ENCODE measurements around the gene PPP6R3. TPM values are rescaled to one million over a fixed set of nuclear protein-coding genes. Genes with fewer than 3 reads are reported as not detected.
"Not testable (repeated sequence)": the region's sequence is repeated elsewhere in the genome, so short reads cannot be mapped to it uniquely, and the experiment has no call there.

PPP6R3 gene
- polyA plus RNA-seq, 1 of the 3 experiments (the other 2 are of a cell fraction), result 28.1 TPM

- H3K4me2 ChIP-seq; H3K9me3 ChIP-seq; H3K36me3 ChIP-seq (replicated peaks in 1 of 2; ENCODE audit: control insufficient read depth in 1 of 2, insufficient read depth in 2 of 2, low read length in 1 of 2); DNase-seq; H3F3A ChIP-seq (replicated peaks; ENCODE audit: insufficient read depth); H3K4me1 ChIP-seq (ENCODE audit: control insufficient read depth in 1 of 2, insufficient read depth in 2 of 2, low read depth in 1 of 2, low read length in 1 of 2); H3K27me3 ChIP-seq (ENCODE audit: insufficient read depth); H3K79me2 ChIP-seq (ENCODE audit: insufficient read depth); H3K9ac ChIP-seq; H3K27ac ChIP-seq (ENCODE audit: low read depth in 2 of 2, low read length in 1 of 2); H3K9me2 ChIP-seq; H4K20me1 ChIP-seq (ENCODE audit: insufficient read depth); CTCF ChIA-PET; H2AFZ ChIP-seq (ENCODE audit: low read depth); H3K4me3 ChIP-seq (ENCODE audit: low read depth in 2 of 2, low read length in 1 of 2); POLR2A ChIA-PET: not testable (repeated sequence)
- 81% methylated on average over 3 of the region's 3 CpGs for WGBS (ENCODE audit: low lambda C conversion rate)
These were observed 178.8 kb downstream of the PPP6R3 start for GRCh38 chr11:68639322-68639721.

- peaks cover 4% of the 10 kb centered on the region for H3K9me3 ChIP-seq
- H3K79me2 ChIP-seq (ENCODE audit: insufficient read depth), result no peaks in the 10 kb centered on the region
- H2AFZ ChIP-seq (ENCODE audit: low read depth), result no peak overlapping the region
- no peak overlapping the region for H3K4me2 ChIP-seq
- no peaks in the 10 kb centered on the region; a peak in 1 of 4 replicates for H3K4me1 ChIP-seq (ENCODE audit: control insufficient read depth in 1 of 2, insufficient read depth in 2 of 2, low read depth in 1 of 2, low read length in 1 of 2)
- ChIA-PET POLR2A (no interaction called here), CTCF (no interaction called here)
- peak; percentile 12 for DNase-seq
- H4K20me1 ChIP-seq (ENCODE audit: insufficient read depth), result no peaks in the 10 kb centered on the region
- 84% methylated on average over 13 of the region's 15 CpGs for WGBS (ENCODE audit: low lambda C conversion rate)
- H3F3A ChIP-seq (replicated peaks; ENCODE audit: insufficient read depth), result no peaks in the 10 kb centered on the region
- H3K27me3 ChIP-seq (ENCODE audit: insufficient read depth), result peaks cover 7% of the 10 kb centered on the region; the same call in 1 of the 2 replicates
- TF ChIP-seq JUND (IDR thresholded peaks at IDR 0.05), result no peak
- TF ChIP-seq RCOR1 (IDR thresholded peaks at IDR 0.05; ENCODE audit: low read length), result no peak
- no peak for TF ChIP-seq TEAD4 (IDR thresholded peaks at IDR 0.05; ENCODE audit: borderline replicate concordance, insufficient read depth)
- TF ChIP-seq NRF1 (IDR thresholded peaks at IDR 0.05; ENCODE audit: low read depth, low read length), result no peak
- TF ChIP-seq GABPA (IDR thresholded peaks at IDR 0.05; ENCODE audit: low read depth), result no peak
- no peak for TF ChIP-seq FOXM1 (IDR thresholded peaks at IDR 0.05; ENCODE audit: low read depth)
- TF ChIP-seq MAX (IDR thresholded peaks at IDR 0.05; ENCODE audit: low read depth), result no peak
- TF ChIP-seq ZBTB33 (IDR thresholded peaks at IDR 0.05; ENCODE audit: borderline replicate concordance, low read depth), result no peak
- no peak for TF ChIP-seq USF1 (IDR thresholded peaks at IDR 0.05; ENCODE audit: borderline replicate concordance, low read depth)
- TF ChIP-seq USF2 (IDR thresholded peaks at IDR 0.05; ENCODE audit: borderline replicate concordance, low read depth, low read length), result no peak
- no peak for TF ChIP-seq IRF3 (IDR thresholded peaks at IDR 0.05; ENCODE audit: low read depth, low read length)
- no peak for TF ChIP-seq REST (IDR thresholded peaks at IDR 0.05; ENCODE audit: low read depth, low read length)
- no peak for TF ChIP-seq FOXJ3 (CRISPR knock-in tag; IDR thresholded peaks at IDR 0.05)
- H3K27ac ChIP-seq (ENCODE audit: low read depth in 2 of 2, low read length in 1 of 2), result no peak overlapping the region
- H3K9me2 ChIP-seq, result no peaks in the 10 kb centered on the region
- no peak overlapping the region for H3K4me3 ChIP-seq (ENCODE audit: low read depth in 2 of 2, low read length in 1 of 2)
- H3K36me3 ChIP-seq (replicated peaks in 1 of 2; ENCODE audit: control insufficient read depth in 1 of 2, insufficient read depth in 2 of 2, low read length in 1 of 2), result no peaks in the 10 kb centered on the region
- H3K9ac ChIP-seq, result no peak overlapping the region
These were observed 181.3 kb downstream of the PPP6R3 start for GRCh38 chr11:68641880-68642279.

Measured in SK-N-SH (cell line).